ENCODE results near the gene C1orf141.

- TF ChIP-seq EP300 (IDR thresholded peaks at IDR 0.05; ENCODE audit: low read depth) (no peak), CTCF (IDR thresholded peaks at IDR 0.05) (no peak), POLR2A (IDR thresholded peaks at IDR 0.05) (no peak)
Observed at GRCh38 chr1:67078291-67078690, 56.5 kb downstream of the C1orf141 start.

All from transverse colon (tissue), 3 donors.